Astrocyte (in vitro differentiated cells and primary cell): ENCODE results near the gene KLF15.

ENCODE experiments used
- EZH2 ChIP-seq: IDR thresholded peaks from 2 replicates; pipeline ENCODE4 v1.6.1; 2012; ENCODE audit warnings: mild to moderate bottlenecking, low read length, inconsistent platforms; ENCODE audit not compliant: insufficient read depth
- TF ChIP-seq, protein P1 (sequence below): IDR thresholded peaks from 2 replicates; pipeline ENCODE4 v1.5.1; 2011; ENCODE audit warnings: low read depth, mild to moderate bottlenecking, inconsistent platforms, low read length, moderate library complexity; ENCODE audit not compliant: insufficient read depth

DNA sequence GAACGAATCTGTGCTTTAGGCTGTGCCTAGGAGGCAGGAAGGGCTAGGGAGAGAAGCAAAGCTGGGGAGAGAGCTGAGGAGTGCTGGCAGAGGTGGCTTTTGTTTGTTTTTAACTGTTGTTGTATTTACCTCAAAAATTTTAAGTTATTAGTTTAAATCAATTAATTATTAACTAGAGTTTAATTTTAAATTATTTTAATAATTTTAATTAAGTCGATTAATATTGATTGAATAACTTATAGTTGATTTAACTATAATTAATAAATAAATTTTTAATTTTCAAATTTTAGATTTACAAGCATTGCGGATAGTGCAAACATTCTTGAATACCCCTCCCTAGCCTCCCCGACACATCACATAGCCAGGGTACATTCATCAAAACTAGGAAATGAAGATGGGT, 30.6 kb downstream of the KLF15 start:
- TF ChIP-seq, protein P1, sequence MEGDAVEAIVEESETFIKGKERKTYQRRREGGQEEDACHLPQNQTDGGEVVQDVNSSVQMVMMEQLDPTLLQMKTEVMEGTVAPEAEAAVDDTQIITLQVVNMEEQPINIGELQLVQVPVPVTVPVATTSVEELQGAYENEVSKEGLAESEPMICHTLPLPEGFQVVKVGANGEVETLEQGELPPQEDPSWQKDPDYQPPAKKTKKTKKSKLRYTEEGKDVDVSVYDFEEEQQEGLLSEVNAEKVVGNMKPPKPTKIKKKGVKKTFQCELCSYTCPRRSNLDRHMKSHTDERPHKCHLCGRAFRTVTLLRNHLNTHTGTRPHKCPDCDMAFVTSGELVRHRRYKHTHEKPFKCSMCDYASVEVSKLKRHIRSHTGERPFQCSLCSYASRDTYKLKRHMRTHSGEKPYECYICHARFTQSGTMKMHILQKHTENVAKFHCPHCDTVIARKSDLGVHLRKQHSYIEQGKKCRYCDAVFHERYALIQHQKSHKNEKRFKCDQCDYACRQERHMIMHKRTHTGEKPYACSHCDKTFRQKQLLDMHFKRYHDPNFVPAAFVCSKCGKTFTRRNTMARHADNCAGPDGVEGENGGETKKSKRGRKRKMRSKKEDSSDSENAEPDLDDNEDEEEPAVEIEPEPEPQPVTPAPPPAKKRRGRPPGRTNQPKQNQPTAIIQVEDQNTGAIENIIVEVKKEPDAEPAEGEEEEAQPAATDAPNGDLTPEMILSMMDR = no peak
- TF ChIP-seq EZH2 = no peak
